ENCODE data around the gene GRIK1.

GRIK1 gene

GRCh38 chr21:29643289-29643688 is 296.5 kb downstream of the GRIK1 start:
- Histone ChIP-seq H3K27me3 (ENCODE audit: insufficient read depth, low read length) (no peaks in the 10 kb centered on the region), H4K20me1 (ENCODE audit: insufficient read depth, low read length) (no peaks in the 10 kb centered on the region), H3F3A (ENCODE audit: insufficient read depth, low read length) (no peaks in the 10 kb centered on the region), H3K4me1 (ENCODE audit: insufficient read depth, low read length, severe bottlenecking) (no peaks in the 10 kb centered on the region), H2AFZ (ENCODE audit: low read length) (no peak overlapping the region), H3K9me3 (ENCODE audit: low read length) (no peaks in the 10 kb centered on the region), H3K27ac (ENCODE audit: low read depth, low read length, poor library complexity, severe bottlenecking) (no peak overlapping the region), H3K9ac (ENCODE audit: low read length) (no peak overlapping the region), H3K79me2 (ENCODE audit: insufficient read depth, low read length) (no peaks in the 10 kb centered on the region), H3K4me2 (ENCODE audit: low read length) (no peak overlapping the region), H3K4me3 (ENCODE audit: low read depth, low read length, poor library complexity, severe bottlenecking) (no peak overlapping the region), H3K36me3 (ENCODE audit: insufficient read depth, low read length) (no peaks in the 10 kb centered on the region), H3K9me2 (ENCODE audit: low read depth, low read length) (no peaks in the 10 kb centered on the region)
- TF ChIP-seq CTCF (IDR thresholded peaks at IDR 0.05; ENCODE audit: low read length) (no peak), EZH2 (IDR thresholded peaks at IDR 0.05; ENCODE audit: borderline replicate concordance, low read length) (no peak)

- no peaks in the 10 kb centered on the region for H4K20me1 ChIP-seq (ENCODE audit: insufficient read depth, low read length)
- H2AFZ ChIP-seq (ENCODE audit: low read length) = no peak overlapping the region
- H3K27me3 ChIP-seq (ENCODE audit: insufficient read depth, low read length) = no peaks in the 10 kb centered on the region
- H3K79me2 ChIP-seq (ENCODE audit: insufficient read depth, low read length) = no peaks in the 10 kb centered on the region
- no peak overlapping the region for H3K9ac ChIP-seq (ENCODE audit: low read length)
- no peaks in the 10 kb centered on the region for H3F3A ChIP-seq (ENCODE audit: insufficient read depth, low read length)
- no peak overlapping the region for H3K4me2 ChIP-seq (ENCODE audit: low read length)
- TF ChIP-seq CTCF (IDR thresholded peaks at IDR 0.05; ENCODE audit: low read length) (no peak), EZH2 (IDR thresholded peaks at IDR 0.05; ENCODE audit: borderline replicate concordance, low read length) (no peak)
- H3K9me2 ChIP-seq (ENCODE audit: low read depth, low read length) = no peaks in the 10 kb centered on the region
- H3K9me3 ChIP-seq (ENCODE audit: low read length) = no peaks in the 10 kb centered on the region
- no peak overlapping the region for H3K27ac ChIP-seq (ENCODE audit: low read depth, low read length, poor library complexity, severe bottlenecking)
- no peaks in the 10 kb centered on the region for H3K36me3 ChIP-seq (ENCODE audit: insufficient read depth, low read length)
- H3K4me1 ChIP-seq (ENCODE audit: insufficient read depth, low read length, severe bottlenecking) = no peaks in the 10 kb centered on the region
- H3K4me3 ChIP-seq (ENCODE audit: low read depth, low read length, poor library complexity, severe bottlenecking) = no peak overlapping the region
Measured at GRCh38 chr21:29642551-29643245, 297.1 kb downstream of the GRIK1 start.

- TF ChIP-seq EZH2 (IDR thresholded peaks at IDR 0.05; ENCODE audit: borderline replicate concordance, low read length) = no peak
- TF ChIP-seq CTCF (IDR thresholded peaks at IDR 0.05; ENCODE audit: low read length) = no peak
- Histone ChIP-seq H3K79me2 (ENCODE audit: insufficient read depth, low read length) (no peaks in the 10 kb centered on the region), H3K9me3 (ENCODE audit: low read length) (no peaks in the 10 kb centered on the region), H3K36me3 (ENCODE audit: insufficient read depth, low read length) (no peaks in the 10 kb centered on the region), H3F3A (ENCODE audit: insufficient read depth, low read length) (no peaks in the 10 kb centered on the region), H2AFZ (ENCODE audit: low read length) (no peak overlapping the region), H4K20me1 (ENCODE audit: insufficient read depth, low read length) (no peaks in the 10 kb centered on the region), H3K27ac (ENCODE audit: low read depth, low read length, poor library complexity, severe bottlenecking) (no peak overlapping the region), H3K4me2 (ENCODE audit: low read length) (no peak overlapping the region), H3K27me3 (ENCODE audit: insufficient read depth, low read length) (no peaks in the 10 kb centered on the region), H3K9ac (ENCODE audit: low read length) (no peak overlapping the region), H3K4me1 (ENCODE audit: insufficient read depth, low read length, severe bottlenecking) (no peaks in the 10 kb centered on the region), H3K9me2 (ENCODE audit: low read depth, low read length) (no peaks in the 10 kb centered on the region), H3K4me3 (ENCODE audit: low read depth, low read length, poor library complexity, severe bottlenecking) (no peak overlapping the region)
Measured at GRCh38 chr21:29641635-29642550, 297.9 kb downstream of the GRIK1 start.
